Coronary artery (tissue), 2 donors: ENCODE measurements around the gene CD3G.
"Not testable (repeated sequence)": the region's sequence is repeated elsewhere in the genome, so short reads cannot be mapped to it uniquely, and the experiment has no call there.

Experiments
- DNase-seq: peaks from one replicate; pipeline ENCODE4 v3.0.0-alpha.2; 2017; ENCODE audit warnings: low spot score
- H3K27ac ChIP-seq, 2 donors: fragments of 200-600 bp; sonication (generic); one replicate each; pipeline ENCODE4 v1.5.1; 2016 to 2019
- H3K4me3 ChIP-seq: fragments of 200-600 bp; sonication (generic); 2 replicates; pipeline ENCODE4 v1.5.1; 2016; ENCODE audit warnings: mild to moderate bottlenecking, moderate library complexity
- TF ChIP-seq, protein P1 (sequence below): fragments of 200-600 bp; sonication (generic); IDR thresholded peaks from one replicate; pipeline ENCODE4 v1.5.1; 2019; ENCODE audit warnings: antibody characterized with exemption

The CD3G gene

DNA sequence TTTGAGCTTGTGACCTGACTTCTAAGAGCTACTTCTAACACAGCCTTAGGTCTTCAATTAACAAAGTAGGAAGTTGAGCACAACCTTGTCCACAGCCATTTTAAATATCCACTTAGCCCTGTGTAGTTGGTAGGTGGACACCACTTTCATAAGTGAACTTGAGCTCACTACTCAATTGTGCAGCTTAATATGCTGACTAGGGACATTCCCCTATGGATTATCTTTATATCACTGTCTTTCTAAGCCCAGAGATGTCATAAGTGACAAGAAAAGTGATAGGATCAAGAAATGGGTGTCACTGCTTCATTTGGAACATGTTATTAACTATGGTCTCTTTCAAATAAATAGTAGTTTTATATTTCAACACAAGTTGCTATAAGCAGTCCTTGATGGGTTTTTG, 53.3 kb downstream of the CD3G start:
- no peak for DNase-seq
- TF ChIP-seq, protein P1, sequence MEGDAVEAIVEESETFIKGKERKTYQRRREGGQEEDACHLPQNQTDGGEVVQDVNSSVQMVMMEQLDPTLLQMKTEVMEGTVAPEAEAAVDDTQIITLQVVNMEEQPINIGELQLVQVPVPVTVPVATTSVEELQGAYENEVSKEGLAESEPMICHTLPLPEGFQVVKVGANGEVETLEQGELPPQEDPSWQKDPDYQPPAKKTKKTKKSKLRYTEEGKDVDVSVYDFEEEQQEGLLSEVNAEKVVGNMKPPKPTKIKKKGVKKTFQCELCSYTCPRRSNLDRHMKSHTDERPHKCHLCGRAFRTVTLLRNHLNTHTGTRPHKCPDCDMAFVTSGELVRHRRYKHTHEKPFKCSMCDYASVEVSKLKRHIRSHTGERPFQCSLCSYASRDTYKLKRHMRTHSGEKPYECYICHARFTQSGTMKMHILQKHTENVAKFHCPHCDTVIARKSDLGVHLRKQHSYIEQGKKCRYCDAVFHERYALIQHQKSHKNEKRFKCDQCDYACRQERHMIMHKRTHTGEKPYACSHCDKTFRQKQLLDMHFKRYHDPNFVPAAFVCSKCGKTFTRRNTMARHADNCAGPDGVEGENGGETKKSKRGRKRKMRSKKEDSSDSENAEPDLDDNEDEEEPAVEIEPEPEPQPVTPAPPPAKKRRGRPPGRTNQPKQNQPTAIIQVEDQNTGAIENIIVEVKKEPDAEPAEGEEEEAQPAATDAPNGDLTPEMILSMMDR, result no peak
- Histone ChIP-seq H3K4me3 (no peak overlapping the region), H3K27ac (no peak overlapping the region)

DNA sequence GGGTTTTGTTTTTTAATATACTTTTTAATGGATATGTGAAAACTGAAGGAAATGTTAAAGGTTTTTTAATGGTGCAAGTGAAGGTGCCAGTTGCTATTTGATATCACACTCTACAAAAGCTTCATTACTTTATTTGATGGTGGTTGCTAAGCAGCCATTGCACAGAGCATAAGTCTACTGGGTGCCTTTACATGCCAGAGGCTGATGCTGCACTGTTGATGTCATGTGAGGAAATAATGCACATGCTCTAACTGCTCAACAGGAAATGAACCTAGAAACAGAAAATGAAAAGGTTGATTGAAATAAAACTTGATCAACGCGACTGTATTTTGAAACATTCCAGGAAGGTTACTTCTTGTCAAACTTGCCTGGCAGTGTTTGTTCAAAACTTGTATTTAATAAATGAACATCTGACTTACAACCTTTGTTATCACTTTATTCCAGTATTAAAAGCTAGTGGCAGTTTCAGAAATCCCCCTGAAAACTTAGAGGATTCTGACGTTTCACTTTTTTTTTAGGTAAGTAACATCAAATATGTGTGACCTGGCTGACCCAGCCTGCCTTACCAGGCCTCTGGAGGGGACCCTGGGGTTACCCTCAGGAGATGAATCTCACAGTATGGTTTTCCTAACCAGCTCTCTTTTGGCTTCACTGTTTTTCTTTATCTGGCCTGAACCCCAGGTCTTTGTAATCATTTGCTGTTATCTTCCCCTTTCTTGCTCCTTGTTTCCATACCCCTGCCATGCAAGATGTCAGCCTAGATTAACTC, 54.8 kb downstream of the CD3G start:
- TF ChIP-seq, protein P1, result no peak
- H3K27ac ChIP-seq, result no peak overlapping the region

DNA sequence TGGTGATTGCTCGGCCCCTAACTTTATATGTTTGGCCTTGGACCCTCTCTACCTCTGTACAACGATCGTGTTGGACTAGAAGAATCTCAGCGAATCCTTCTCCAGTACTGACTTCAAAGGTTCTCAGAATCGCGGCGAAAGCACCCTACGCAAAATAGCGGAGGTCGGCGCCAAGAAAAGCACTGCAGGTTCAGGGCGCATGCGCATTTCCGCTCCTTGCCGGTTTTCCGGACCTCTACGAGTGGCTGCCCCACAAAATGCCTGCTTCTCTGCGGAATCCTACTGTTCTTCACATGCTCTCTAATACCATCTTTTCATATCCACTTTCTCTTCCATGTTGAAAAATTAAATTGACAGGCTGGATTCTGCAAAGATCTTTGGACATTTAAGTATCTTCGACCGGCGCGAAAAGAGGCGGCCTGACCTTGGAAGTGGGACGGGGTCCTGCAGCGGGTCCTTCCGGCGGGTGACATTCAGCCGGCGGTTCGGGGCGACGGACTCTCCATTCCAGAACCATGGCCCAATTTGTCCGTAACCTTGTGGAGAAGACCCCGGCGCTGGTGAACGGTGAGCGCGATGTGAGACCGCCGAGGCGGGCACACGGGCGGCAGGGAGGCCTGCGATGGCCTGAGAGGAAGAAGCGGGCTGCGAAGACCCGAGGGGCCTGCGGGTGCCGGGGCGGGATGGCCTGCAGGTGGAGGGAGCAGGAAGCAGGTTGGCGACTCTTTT, 57.2 kb downstream of the CD3G start, which contains the start of gene ATP5MG:
Gene ATP5MG (plus strand): TSS at position 456 of the 729 bp plus-strand sequence. CDS start 60 bp downstream, at position 516.
- peak; percentile 89 for DNase-seq
- Histone ChIP-seq H3K4me3 (peak within 1 kb of the TSS; percentile 86), H3K27ac (peak within 1 kb of the TSS; percentile 75 to 88)
- TF ChIP-seq, protein P1, result no peak

More for the DNA sequence above, 54.8 kb downstream of the CD3G start:
- no peak for DNase-seq
- H3K4me3 ChIP-seq, result no peak overlapping the region

DNA sequence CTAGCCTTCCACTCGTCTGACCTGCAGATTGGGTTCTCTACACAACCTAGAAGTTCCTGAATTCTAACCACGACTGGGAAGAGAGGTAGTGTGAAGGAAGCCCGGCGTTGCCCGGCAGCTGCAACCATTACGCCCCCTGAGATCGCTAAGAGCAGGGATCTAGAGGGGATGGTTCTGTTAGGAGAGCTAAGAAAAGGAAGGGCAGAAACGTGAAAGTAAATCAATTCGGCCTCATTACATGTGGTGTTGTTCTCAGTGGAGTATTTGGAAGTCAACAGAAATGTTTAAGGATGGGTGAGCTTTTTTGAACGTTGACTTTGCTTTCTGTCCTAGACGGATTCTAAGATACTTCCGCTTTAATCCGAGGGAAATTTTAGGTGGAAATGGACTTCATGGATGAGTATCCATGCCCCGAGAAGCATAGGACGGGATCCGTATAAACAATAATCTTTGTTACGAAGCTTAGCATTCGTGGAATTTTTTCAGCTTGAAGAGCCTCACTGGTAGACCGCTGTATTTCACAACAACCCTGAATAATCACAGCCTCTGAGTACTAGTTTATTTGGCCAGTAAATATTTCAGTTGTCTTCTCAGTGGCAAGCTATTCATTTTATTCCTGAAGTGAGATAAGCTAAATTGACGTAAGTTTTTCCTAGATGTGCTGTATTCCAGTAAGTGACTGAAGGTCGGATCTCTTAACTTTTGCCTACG, 57.9 kb downstream of the CD3G start:
- peak overlapping the region; percentile 86 for H3K4me3 ChIP-seq
- DNase-seq, result no peak
- TF ChIP-seq, protein P1, result no peak
- peak overlapping the region; percentile 75 to 88 for H3K27ac ChIP-seq

DNA sequence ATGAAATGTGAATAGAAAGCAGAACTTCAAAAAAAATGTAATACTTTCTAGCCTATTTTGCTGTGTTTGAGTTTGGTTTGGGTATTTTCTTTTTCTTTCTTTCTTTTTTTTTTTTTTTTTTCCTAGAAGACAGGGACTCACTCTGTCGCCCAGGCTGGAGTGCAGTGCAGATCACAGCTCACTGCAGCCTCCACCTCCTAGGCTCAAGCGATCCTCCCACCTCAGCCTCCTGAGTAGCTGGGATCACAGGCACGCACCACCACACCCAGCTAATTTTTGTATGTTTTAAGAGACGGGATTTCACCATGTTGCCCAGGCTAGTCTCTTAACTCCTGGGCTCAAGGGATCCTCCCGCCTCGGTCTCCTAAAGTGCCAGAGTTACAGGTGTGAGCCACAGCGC, 58.5 kb downstream of the CD3G start:
- H3K27ac ChIP-seq, DNase-seq: not testable (repeated sequence)
- peak overlapping the region; percentile 86 for H3K4me3 ChIP-seq
